Hematopoietic multipotent progenitor cell treated with erythropoietin and hydrocortisone succinate and interleukin-3 and kit ligand, for 4 days (in vitro differentiated cells): ENCODE measurements around the gene CCL17.

Source experiments
- DNase-seq: peaks from one replicate; pipeline ENCODE4 v3.0.0-alpha.2; 2015

The CCL17 gene

GRCh38 chr16:57379579-57379978, 25.0 kb upstream of the CCL17 start:
- no peak for DNase-seq

- DNase-seq: peak; percentile 72
Observed at GRCh38 chr16:57380671-57381462, 23.7 kb upstream of the CCL17 start.

- DNase-seq: no peak
Observed at GRCh38 chr16:57381791-57382534, 22.6 kb upstream of the CCL17 start.

- peak; percentile 24 for DNase-seq
Observed at GRCh38 chr16:57382535-57383275, 21.9 kb upstream of the CCL17 start.

GRCh38 chr16:57383276-57384247, 21.0 kb upstream of the CCL17 start:
- DNase-seq: peak; percentile 56

- peak; percentile 49 for DNase-seq
Observed at GRCh38 chr16:57384248-57385070, 20.1 kb upstream of the CCL17 start.

- DNase-seq: no peak
Observed at GRCh38 chr16:57385083-57385482, 19.5 kb upstream of the CCL17 start.

- DNase-seq: no peak
Observed at GRCh38 chr16:57386381-57386951, 18.1 kb upstream of the CCL17 start.

GRCh38 chr16:57387598-57388354, 16.8 kb upstream of the CCL17 start:
- DNase-seq: no peak

- DNase-seq: no peak
Observed at GRCh38 chr16:57388359-57389086, 16.0 kb upstream of the CCL17 start.

- DNase-seq: no peak
Observed at GRCh38 chr16:57389087-57389468, 15.5 kb upstream of the CCL17 start.

- DNase-seq: no peak
Observed at GRCh38 chr16:57390636-57391295, 13.8 kb upstream of the CCL17 start.

GRCh38 chr16:57391300-57391699, 13.3 kb upstream of the CCL17 start:
- DNase-seq: no peak

GRCh38 chr16:57391708-57392107, 12.9 kb upstream of the CCL17 start:
- no peak for DNase-seq

- no peak for DNase-seq
Observed at GRCh38 chr16:57392694-57393093, 11.9 kb upstream of the CCL17 start.

GRCh38 chr16:57394444-57394843, 10.1 kb upstream of the CCL17 start:
- DNase-seq: no peak

- no peak for DNase-seq
Observed at GRCh38 chr16:57395026-57395425, 9.5 kb upstream of the CCL17 start.

- DNase-seq: no peak
Observed at GRCh38 chr16:57396786-57397185, 7.8 kb upstream of the CCL17 start.

GRCh38 chr16:57397493-57397892, 7.1 kb upstream of the CCL17 start:
- peak; percentile 30 for DNase-seq
